ENCODE results near the gene TMED6.
"Not testable (repeated sequence)": the region's sequence is repeated elsewhere in the genome, so short reads cannot be mapped to it uniquely, and the experiment has no call there.

Gene TMED6

GRCh38 chr16:69351309-69352027 lies at the start of gene TMED6:
Gene TMED6 (minus strand): TSS chr16:69351786. CDS start chr16:69351753, 33 bp downstream.
- DNase-seq = peak; percentile 68

GRCh38 chr16:69399361-69399760 lies 47.8 kb upstream of the TMED6 start:
- DNase-seq = no peak

- DNase-seq = no peak
These were observed 46.4 kb upstream of the TMED6 start for GRCh38 chr16:69397821-69398521.

GRCh38 chr16:69396187-69397061 lies 44.8 kb upstream of the TMED6 start:
- peak; percentile 50 for DNase-seq

GRCh38 chr16:69395859-69396186 lies 44.2 kb upstream of the TMED6 start:
- DNase-seq = no peak

GRCh38 chr16:69393898-69394849 lies 42.6 kb upstream of the TMED6 start:
- no peak for DNase-seq

- no peak for DNase-seq
These were observed 35.0 kb upstream of the TMED6 start for GRCh38 chr16:69386596-69386995.

GRCh38 chr16:69384974-69385373 lies 33.4 kb upstream of the TMED6 start:
- DNase-seq = no peak

GRCh38 chr16:69382421-69382820 lies 30.8 kb upstream of the TMED6 start:
- no peak for DNase-seq

GRCh38 chr16:69381231-69381630 lies 29.6 kb upstream of the TMED6 start:
- DNase-seq = no peak

- no peak for DNase-seq
These were observed 27.2 kb upstream of the TMED6 start for GRCh38 chr16:69378760-69379159.

- DNase-seq = no peak
These were observed 26.4 kb upstream of the TMED6 start for GRCh38 chr16:69378036-69378435.

- DNase-seq = no peak
These were observed 24.9 kb upstream of the TMED6 start for GRCh38 chr16:69376393-69377059.

- no peak for DNase-seq
These were observed 21.4 kb upstream of the TMED6 start for GRCh38 chr16:69373019-69373418.

GRCh38 chr16:69371564-69371963 lies 20.0 kb upstream of the TMED6 start:
- DNase-seq = no peak

GRCh38 chr16:69368866-69369265 lies 17.3 kb upstream of the TMED6 start:
- DNase-seq = no peak

GRCh38 chr16:69367980-69368379 lies 16.4 kb upstream of the TMED6 start:
- DNase-seq = no peak

GRCh38 chr16:69366431-69366830 lies 14.8 kb upstream of the TMED6 start:
- DNase-seq = no peak

GRCh38 chr16:69365901-69366300 lies 14.3 kb upstream of the TMED6 start:
- DNase-seq = no peak

- DNase-seq = no peak
These were observed 12.5 kb upstream of the TMED6 start for GRCh38 chr16:69364088-69364487.

GRCh38 chr16:69363281-69363717 lies 11.7 kb upstream of the TMED6 start:
- no peak for DNase-seq

GRCh38 chr16:69360070-69360469 lies 8.5 kb upstream of the TMED6 start:
- not testable (repeated sequence) for DNase-seq
